NCI-H146 treated with DMSO at 0.1 percent for 48 hours (cell line): ENCODE measurements around the gene CAMTA1.

Source experiments
- DNase-seq: peaks from one replicate; lab custom pipeline; 2025; ENCODE audit not compliant: unreplicated experiment; lab: John Stamatoyannopoulos, UW

The CAMTA1 gene

GRCh38 chr1:7434566-7434965 is 649.3 kb downstream of the CAMTA1 start:
- no peak for DNase-seq

GRCh38 chr1:7435276-7436055 is 650.2 kb downstream of the CAMTA1 start:
- no peak for DNase-seq

- no peak for DNase-seq
These were observed 651.1 kb downstream of the CAMTA1 start for GRCh38 chr1:7436056-7437005.

GRCh38 chr1:7437036-7437435 is 651.8 kb downstream of the CAMTA1 start:
- DNase-seq = no peak

GRCh38 chr1:7437608-7438395 is 652.5 kb downstream of the CAMTA1 start:
- DNase-seq = no peak

DNA sequence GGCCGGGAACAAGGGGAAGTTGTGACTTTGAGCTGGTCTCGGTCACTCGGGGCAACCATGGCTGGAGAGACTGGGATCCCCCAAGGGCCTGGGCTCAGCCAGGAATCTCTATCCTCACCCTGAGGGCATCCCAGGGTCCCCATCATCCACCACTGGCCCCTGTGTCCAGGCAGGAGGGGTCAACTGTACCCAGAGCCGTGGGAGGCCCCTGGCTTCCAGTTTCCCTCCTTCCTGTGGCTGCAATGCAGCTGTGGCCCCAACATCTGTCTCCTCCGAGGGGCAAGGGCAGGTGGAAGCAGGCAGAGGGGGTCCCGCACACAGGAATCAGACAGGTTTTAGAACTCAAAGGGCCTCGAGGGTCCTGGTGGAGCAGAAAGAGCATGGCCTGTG is 653.1 kb downstream of the CAMTA1 start:
- no peak for DNase-seq

DNA sequence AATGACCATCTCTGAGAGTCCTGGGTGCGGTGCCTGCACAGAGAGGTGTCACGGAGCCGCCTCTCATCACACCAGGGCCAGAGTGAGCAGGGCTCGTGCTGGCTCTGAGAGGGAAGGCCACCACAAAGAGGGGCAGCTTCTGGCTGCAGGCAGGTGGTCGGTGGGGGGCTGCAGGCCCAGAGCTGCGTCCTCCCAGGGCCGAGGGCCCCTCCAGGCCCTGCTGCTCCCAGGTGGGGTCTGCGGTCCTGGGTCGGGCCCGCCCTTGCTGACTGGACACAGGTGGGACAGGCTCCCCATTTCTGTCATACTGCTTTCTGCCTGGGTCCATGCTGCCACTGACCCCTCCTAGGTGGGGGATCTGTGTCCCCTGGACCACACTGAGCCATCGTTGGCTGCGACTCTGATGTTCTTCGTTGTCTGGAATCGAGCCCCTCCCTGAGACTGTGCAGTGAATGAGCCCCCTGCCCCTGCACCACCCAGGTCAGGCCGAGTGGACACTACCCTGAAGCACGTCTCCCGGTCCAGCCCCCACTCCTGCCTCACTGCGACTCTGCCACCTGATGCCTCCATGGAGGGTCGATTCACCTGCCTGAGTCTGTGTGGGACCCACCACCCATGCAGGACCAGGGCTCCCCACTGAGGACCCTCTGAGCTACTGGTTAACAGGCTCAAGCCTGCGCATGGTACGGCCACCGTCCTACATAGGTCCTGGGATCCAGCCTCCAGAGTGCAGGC is 653.8 kb downstream of the CAMTA1 start:
- no peak for DNase-seq

DNA sequence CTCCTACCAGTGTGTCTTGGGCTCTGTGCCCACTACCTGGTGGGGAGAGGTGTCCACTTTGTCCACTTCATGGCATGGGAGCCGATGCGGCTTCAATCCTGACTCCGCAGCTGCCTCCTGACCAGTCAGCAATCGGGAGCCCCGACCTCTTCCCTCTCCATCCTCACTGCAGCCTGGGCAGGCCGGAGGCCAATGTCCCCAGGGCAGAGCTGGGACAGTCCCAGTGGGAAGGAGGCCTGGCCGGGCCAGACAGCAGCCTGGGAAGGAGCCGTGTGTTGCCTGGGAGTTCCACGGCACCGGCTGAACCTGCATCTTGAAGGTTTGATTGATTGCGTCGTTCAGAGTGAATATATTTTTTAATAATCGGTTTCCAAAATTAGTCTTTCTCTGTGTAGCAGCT is 654.9 kb downstream of the CAMTA1 start:
- DNase-seq = no peak

- DNase-seq = no peak
These were observed 656.0 kb downstream of the CAMTA1 start for GRCh38 chr1:7441143-7441841.

GRCh38 chr1:7442036-7442435 is 656.8 kb downstream of the CAMTA1 start:
- DNase-seq = no peak

- DNase-seq = no peak
These were observed 657.7 kb downstream of the CAMTA1 start for GRCh38 chr1:7442918-7443317.

- no peak for DNase-seq
These were observed 659.1 kb downstream of the CAMTA1 start for GRCh38 chr1:7444363-7444762.

DNA sequence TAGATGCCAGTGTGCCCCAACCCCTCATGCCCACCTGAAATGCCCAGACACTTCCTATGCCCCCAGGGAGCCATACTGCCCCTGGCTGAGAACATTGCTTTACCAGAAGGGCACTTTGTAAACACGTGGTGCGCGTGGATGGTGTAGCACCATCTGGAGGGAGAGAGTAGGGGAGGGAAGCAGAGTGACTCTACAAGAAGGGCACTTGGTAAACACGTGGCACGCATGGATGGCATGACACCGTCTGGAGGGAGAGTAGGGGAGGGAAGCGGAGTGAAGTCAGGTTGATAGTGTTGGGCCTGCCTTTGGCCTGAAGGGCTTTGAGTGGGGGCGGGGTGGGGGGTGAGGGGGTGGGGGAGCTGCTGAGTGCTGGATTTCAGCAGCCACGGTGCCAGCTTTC is 661.8 kb downstream of the CAMTA1 start:
- no peak for DNase-seq

- no peak for DNase-seq
These were observed 662.5 kb downstream of the CAMTA1 start for GRCh38 chr1:7447736-7448135.

DNA sequence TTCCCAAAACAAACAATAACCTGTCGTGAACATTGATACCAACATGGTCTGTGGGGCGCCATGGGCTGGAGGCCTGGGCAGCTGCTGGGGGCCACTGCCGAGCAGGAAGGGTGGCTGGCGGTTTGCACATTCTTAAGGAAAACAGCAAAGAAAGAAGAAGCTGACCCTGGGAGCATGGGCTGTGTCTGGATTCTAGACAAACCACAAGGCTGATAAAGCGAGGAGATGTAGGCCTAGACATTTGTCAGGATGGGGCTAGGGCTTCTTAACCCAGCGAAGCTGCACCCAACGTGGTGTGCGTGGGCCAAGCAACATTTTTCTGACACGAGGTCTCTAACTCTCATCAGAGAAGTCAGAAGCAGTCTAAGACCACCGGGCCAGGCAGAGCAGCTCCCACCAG is 663.7 kb downstream of the CAMTA1 start:
- DNase-seq = no peak

- no peak for DNase-seq
These were observed 664.5 kb downstream of the CAMTA1 start for GRCh38 chr1:7449750-7450149.

GRCh38 chr1:7450838-7451237 is 665.6 kb downstream of the CAMTA1 start:
- DNase-seq = peak; percentile 66

DNA sequence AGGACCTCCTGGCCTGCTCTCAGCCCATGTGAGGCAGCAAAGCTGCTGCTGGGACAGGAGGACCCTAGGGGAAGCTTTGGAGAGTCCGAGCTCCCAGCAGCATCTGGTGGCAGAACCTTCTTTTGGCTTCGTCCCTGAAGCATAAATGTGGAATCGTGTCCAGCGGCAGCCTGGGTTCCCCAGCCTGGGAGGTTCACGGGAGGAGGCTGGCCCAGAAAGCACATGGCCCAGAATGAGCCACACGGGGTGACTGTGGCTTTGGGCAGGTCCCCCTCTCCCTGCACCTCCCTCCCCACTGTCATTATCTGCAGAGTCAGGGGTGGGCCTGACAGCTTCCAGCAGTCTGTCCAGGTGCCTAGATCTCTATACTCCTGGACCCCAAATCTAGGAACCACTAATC is 667.8 kb downstream of the CAMTA1 start:
- no peak for DNase-seq

GRCh38 chr1:7454052-7454815 is 669.0 kb downstream of the CAMTA1 start:
- no peak for DNase-seq
